Measurements from ENCODE around the gene HADHA.
A peak's percentile ranks its signal among the peaks of the same experiment; 100 is the strongest.

Gene HADHA

DNA sequence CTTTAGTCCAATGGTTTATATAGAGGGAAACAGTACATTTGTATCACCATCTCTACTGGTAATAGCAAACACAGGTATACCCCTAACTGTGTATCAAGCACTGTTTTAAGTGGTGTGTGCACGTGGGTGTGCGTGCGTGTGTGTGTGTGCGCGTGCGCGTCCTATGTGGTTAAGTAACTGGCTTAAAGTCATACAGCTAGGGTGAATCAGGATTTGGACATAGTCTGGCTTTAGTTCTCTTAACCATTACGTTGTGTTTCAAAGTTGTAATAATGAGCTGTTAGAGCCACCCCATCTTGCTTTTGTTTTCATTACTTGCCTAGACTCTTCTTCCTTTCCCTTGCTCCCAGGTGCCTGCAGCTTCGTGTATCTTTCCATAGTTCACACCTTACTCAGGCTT, 2.4 kb upstream of the HADHA start:
- H3K27ac ChIP-seq (ENCODE audit: low read depth, low read length) = no peak overlapping the region
- no peak overlapping the region for H3K9ac ChIP-seq (ENCODE audit: low read length)
- TF ChIP-seq EZH2phosphoT487 (conservative IDR thresholded peaks at IDR 0.05; ENCODE audit: low read length) = no peak
- TF ChIP-seq, protein P1, sequence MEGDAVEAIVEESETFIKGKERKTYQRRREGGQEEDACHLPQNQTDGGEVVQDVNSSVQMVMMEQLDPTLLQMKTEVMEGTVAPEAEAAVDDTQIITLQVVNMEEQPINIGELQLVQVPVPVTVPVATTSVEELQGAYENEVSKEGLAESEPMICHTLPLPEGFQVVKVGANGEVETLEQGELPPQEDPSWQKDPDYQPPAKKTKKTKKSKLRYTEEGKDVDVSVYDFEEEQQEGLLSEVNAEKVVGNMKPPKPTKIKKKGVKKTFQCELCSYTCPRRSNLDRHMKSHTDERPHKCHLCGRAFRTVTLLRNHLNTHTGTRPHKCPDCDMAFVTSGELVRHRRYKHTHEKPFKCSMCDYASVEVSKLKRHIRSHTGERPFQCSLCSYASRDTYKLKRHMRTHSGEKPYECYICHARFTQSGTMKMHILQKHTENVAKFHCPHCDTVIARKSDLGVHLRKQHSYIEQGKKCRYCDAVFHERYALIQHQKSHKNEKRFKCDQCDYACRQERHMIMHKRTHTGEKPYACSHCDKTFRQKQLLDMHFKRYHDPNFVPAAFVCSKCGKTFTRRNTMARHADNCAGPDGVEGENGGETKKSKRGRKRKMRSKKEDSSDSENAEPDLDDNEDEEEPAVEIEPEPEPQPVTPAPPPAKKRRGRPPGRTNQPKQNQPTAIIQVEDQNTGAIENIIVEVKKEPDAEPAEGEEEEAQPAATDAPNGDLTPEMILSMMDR (IDR thresholded peaks at IDR 0.05; ENCODE audit: insufficient read depth, low read length, poor library complexity, severe bottlenecking) = no peak
- peak overlapping the region; percentile 16 for H3K4me2 ChIP-seq (ENCODE audit: low read depth, low read length, poor library complexity, severe bottlenecking)
- H3K9me3 ChIP-seq (ENCODE audit: insufficient read depth, low read length) = no peaks in the 10 kb centered on the region
- H3F3A ChIP-seq (ENCODE audit: insufficient read depth) = no peaks in the 10 kb centered on the region
- H3K4me3 ChIP-seq (ENCODE audit: insufficient read depth, low read length, poor library complexity, severe bottlenecking) = no peak overlapping the region
- H3K79me2 ChIP-seq (ENCODE audit: insufficient read depth, low read length) = peaks cover 93% of the 10 kb centered on the region
- no peak overlapping the region for H2AFZ ChIP-seq (ENCODE audit: low read depth, low read length, severe bottlenecking)
- H4K20me1 ChIP-seq (ENCODE audit: low read depth, low read length) = no peaks in the 10 kb centered on the region
- H3K9me2 ChIP-seq (replicated peaks; ENCODE audit: insufficient read depth, low read length) = no peaks in the 10 kb centered on the region
- H3K27me3 ChIP-seq (ENCODE audit: low read length) = no peaks in the 10 kb centered on the region
- H3K36me3 ChIP-seq (ENCODE audit: low read length) = no peaks in the 10 kb centered on the region

DNA sequence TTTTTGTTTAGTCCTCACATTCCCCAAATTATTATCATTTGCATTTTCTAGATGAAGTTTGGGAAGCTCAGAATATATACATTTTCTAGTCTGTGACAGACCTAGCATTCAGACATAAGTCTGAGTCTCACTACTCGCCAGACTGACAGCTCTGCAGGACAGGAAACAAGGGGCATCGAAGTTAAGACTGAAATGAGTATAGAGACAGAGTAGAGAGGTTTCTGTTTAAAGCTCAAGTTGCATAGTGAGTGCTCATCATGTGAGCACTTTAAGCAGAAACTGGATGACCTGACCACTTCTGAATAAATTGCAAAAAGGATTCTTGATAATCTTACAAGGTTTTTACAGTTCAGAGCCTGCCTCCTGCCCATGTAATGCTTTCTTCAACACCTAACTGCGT, 1.4 kb upstream of the HADHA start:
- Histone ChIP-seq H3K36me3 (ENCODE audit: low read length) (no peaks in the 10 kb centered on the region), H3K4me3 (ENCODE audit: insufficient read depth, low read length, poor library complexity, severe bottlenecking) (peak overlapping the region; percentile 92), H3K9me3 (ENCODE audit: insufficient read depth, low read length) (no peaks in the 10 kb centered on the region), H3K79me2 (ENCODE audit: insufficient read depth, low read length) (peaks cover 93% of the 10 kb centered on the region), H3K27ac (ENCODE audit: low read depth, low read length) (peak overlapping the region; percentile 77), H3K9me2 (replicated peaks; ENCODE audit: insufficient read depth, low read length) (no peaks in the 10 kb centered on the region), H3K4me2 (ENCODE audit: low read depth, low read length, poor library complexity, severe bottlenecking) (peak overlapping the region; percentile 75), H4K20me1 (ENCODE audit: low read depth, low read length) (no peaks in the 10 kb centered on the region), H3K27me3 (ENCODE audit: low read length) (no peaks in the 10 kb centered on the region), H3K9ac (ENCODE audit: low read length) (peak overlapping the region; percentile 73), H3F3A (ENCODE audit: insufficient read depth) (no peaks in the 10 kb centered on the region), H2AFZ (ENCODE audit: low read depth, low read length, severe bottlenecking) (no peak overlapping the region)
- TF ChIP-seq, protein P1 (IDR thresholded peaks at IDR 0.05; ENCODE audit: insufficient read depth, low read length, poor library complexity, severe bottlenecking) = no peak
- TF ChIP-seq EZH2phosphoT487 (conservative IDR thresholded peaks at IDR 0.05; ENCODE audit: low read length) = no peak

DNA sequence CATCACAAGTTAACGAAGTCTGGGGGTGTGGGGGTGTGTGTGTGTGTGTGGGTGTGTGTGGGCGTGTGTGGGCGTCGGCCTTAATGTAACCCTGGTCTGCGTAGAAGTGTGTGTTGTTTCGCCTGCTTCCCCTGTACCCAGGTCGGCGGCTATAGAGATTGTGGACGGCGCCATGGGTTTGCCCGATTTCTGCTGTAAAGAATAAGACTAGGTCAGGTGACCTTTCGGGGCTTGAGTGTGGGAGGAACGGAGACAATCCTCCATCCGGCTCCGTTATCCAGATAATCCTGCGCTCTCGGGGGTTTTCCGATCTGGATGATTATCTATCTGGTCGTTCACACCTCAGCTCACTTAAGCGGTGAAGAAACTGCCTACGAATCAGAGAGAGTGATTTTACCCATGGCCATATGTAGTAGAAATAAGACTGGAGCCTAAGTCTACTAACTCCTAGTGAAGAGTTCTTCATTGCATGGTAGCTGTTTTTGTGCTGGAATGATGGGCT, 850 bp upstream of the HADHA start:
- Histone ChIP-seq H3K36me3 (ENCODE audit: low read length) (no peaks in the 10 kb centered on the region), H2AFZ (ENCODE audit: low read depth, low read length, severe bottlenecking) (peak overlapping the region; percentile 50), H3K79me2 (ENCODE audit: insufficient read depth, low read length) (peaks cover 94% of the 10 kb centered on the region), H3K27ac (ENCODE audit: low read depth, low read length) (peak overlapping the region; percentile 77), H3K4me2 (ENCODE audit: low read depth, low read length, poor library complexity, severe bottlenecking) (peak overlapping the region; percentile 75), H4K20me1 (ENCODE audit: low read depth, low read length) (no peaks in the 10 kb centered on the region), H3K9me2 (replicated peaks; ENCODE audit: insufficient read depth, low read length) (no peaks in the 10 kb centered on the region), H3K4me3 (ENCODE audit: insufficient read depth, low read length, poor library complexity, severe bottlenecking) (peak overlapping the region; percentile 92), H3K27me3 (ENCODE audit: low read length) (no peaks in the 10 kb centered on the region), H3F3A (ENCODE audit: insufficient read depth) (no peaks in the 10 kb centered on the region), H3K9ac (ENCODE audit: low read length) (peak overlapping the region; percentile 73), H3K9me3 (ENCODE audit: insufficient read depth, low read length) (no peaks in the 10 kb centered on the region)
- TF ChIP-seq, protein P1 (IDR thresholded peaks at IDR 0.05; ENCODE audit: insufficient read depth, low read length, poor library complexity, severe bottlenecking) = no peak
- TF ChIP-seq EZH2phosphoT487 (conservative IDR thresholded peaks at IDR 0.05; ENCODE audit: low read length) = no peak
